GM13977 (cell line): ENCODE results near the gene DLG2.

ENCODE experiments used
- DNase-seq: peaks from one replicate; pipeline ENCODE4 v3.0.0; 2012; ENCODE audit warnings: low spot score
- CTCF ChIP-seq: IDR thresholded peaks from 2 replicates; pipeline ENCODE4 v1.5.1; 2012; ENCODE audit warnings: mild to moderate bottlenecking, control low read depth; ENCODE audit not compliant: insufficient read depth; ENCODE audit errors: extremely low read depth, missing control alignments
- in situ Hi-C: fragments of 300-500 bp; cut with MboI; formaldehyde crosslinking; loops from one replicate; pipeline ENCODE4 v1.12.0; 2022; ENCODE audit warnings: low sequenced_read_pairs, low pct_unique_long_range_greater_than_20kb, mixed read lengths, inconsistent platforms; ENCODE audit not compliant: unreplicated experiment

Gene DLG2

GRCh38 chr11:84812471-84812969, 814.6 kb downstream of the DLG2 start:
- TF ChIP-seq CTCF = no peak
- in situ Hi-C loops = no loop called here
- DNase-seq = no peak

GRCh38 chr11:84806354-84806753, 820.8 kb downstream of the DLG2 start:
- TF ChIP-seq CTCF = no peak
- DNase-seq = no peak
- in situ Hi-C loops = no loop called here

GRCh38 chr11:84804041-84804440, 823.1 kb downstream of the DLG2 start:
- no peak for DNase-seq
- TF ChIP-seq CTCF = no peak
- in situ Hi-C loops = no loop called here

GRCh38 chr11:84800755-84801346, 826.3 kb downstream of the DLG2 start:
- no peak for DNase-seq
- in situ Hi-C loops = no loop called here
- TF ChIP-seq CTCF = no peak

- DNase-seq = no peak
- in situ Hi-C loops = no loop called here
- TF ChIP-seq CTCF = no peak
These were observed 828.0 kb downstream of the DLG2 start for GRCh38 chr11:84799112-84799511.

GRCh38 chr11:84795698-84796097, 831.4 kb downstream of the DLG2 start:
- in situ Hi-C loops = no loop called here
- no peak for DNase-seq

More at GRCh38 chr11:84795698-84796097, 831.4 kb downstream of the DLG2 start:
- no peak for TF ChIP-seq CTCF
